ENCODE results near the gene VTI1A.

VTI1A gene

DNA sequence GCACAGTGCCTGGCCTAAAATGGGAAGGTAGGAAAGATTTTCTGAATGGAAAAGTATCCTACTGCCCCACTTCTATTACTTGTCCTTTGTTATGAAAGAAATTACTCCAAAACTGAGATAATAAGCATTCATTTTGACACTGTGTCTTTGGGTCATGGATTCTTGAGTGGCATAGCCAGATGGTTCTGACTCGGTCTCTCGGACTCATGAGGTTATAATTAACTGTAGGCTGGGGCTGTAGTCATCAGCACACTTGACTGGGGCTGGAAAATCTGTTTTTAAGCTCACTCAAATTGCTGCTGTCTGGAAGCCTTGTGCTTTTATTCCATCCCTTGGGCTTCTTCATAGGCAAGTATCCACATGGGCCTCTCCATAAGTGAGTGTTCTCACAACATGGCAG lies 160.5 kb downstream of the VTI1A start:
- DNase-seq (ENCODE audit: insufficient read length) (no peak), FAIRE-seq (no peak)
- TF ChIP-seq POLR2AphosphoS5 (IDR thresholded peaks at IDR 0.05; ENCODE audit: low read depth, low read length): no peak
- TF ChIP-seq TAF1 (IDR thresholded peaks at IDR 0.05; ENCODE audit: borderline replicate concordance, low read depth, low read length): no peak
- TF ChIP-seq POLR2A (IDR thresholded peaks at IDR 0.05; ENCODE audit: low read depth, low read length): no peak

- DNase-seq (ENCODE audit: insufficient read length): no peak
- TF ChIP-seq POLR2A (IDR thresholded peaks at IDR 0.05; ENCODE audit: low read depth, low read length) (no peak), TAF1 (IDR thresholded peaks at IDR 0.05; ENCODE audit: borderline replicate concordance, low read depth, low read length) (no peak), POLR2AphosphoS5 (IDR thresholded peaks at IDR 0.05; ENCODE audit: low read depth, low read length) (no peak)
- no peak for FAIRE-seq
These were observed 166.6 kb downstream of the VTI1A start for GRCh38 chr10:112613620-112614019.

DNA sequence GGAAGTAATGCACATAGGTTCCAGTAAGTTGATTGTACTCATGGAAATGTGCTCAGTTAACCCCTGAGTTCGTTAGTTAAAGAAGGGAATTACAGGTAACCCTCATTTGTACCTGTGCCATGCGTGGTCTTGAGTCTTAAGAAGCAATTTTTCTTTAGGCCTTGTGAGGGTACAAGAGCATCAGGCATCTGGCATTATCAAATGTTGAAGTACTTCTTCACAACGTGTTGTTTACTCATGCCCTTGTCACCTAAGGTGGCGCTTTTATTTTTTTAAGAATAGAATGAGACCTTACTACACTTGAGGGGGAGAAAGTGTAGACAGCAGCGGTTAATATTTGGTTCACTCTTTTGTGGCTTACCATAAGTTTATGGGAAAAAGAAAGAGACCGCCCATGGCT lies 167.1 kb downstream of the VTI1A start:
- TF ChIP-seq TAF1 (IDR thresholded peaks at IDR 0.05; ENCODE audit: borderline replicate concordance, low read depth, low read length): no peak
- no peak for TF ChIP-seq POLR2A (IDR thresholded peaks at IDR 0.05; ENCODE audit: low read depth, low read length)
- no peak for TF ChIP-seq POLR2AphosphoS5 (IDR thresholded peaks at IDR 0.05; ENCODE audit: low read depth, low read length)
- FAIRE-seq: no peak
- no peak for DNase-seq (ENCODE audit: insufficient read length)

DNA sequence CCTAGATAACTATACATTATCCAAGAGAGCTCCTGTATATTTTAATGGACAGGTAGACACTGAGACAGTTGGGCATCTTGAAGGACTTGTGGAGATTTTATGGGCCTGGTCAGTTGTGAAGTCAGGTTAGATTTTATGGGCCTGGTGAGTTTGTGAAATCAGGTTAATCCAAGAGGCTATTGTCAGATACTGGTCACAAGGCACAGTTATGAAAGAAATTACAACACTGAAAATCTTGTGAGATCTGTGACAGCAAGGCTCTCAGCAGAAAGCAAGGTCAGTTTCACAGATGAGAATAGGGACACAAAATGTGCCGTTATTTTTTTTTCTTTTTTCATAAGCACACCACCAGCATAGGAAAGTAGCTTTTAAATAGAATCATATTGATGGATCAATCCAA lies 167.6 kb downstream of the VTI1A start:
- DNase-seq (ENCODE audit: insufficient read length) (no peak), FAIRE-seq (no peak)
- TF ChIP-seq TAF1 (IDR thresholded peaks at IDR 0.05; ENCODE audit: borderline replicate concordance, low read depth, low read length): no peak
- TF ChIP-seq POLR2A (IDR thresholded peaks at IDR 0.05; ENCODE audit: low read depth, low read length): no peak
- TF ChIP-seq POLR2AphosphoS5 (IDR thresholded peaks at IDR 0.05; ENCODE audit: low read depth, low read length): no peak

- FAIRE-seq (no peak), DNase-seq (ENCODE audit: insufficient read length) (no peak)
- TF ChIP-seq TAF1 (IDR thresholded peaks at IDR 0.05; ENCODE audit: borderline replicate concordance, low read depth, low read length) (no peak), POLR2AphosphoS5 (IDR thresholded peaks at IDR 0.05; ENCODE audit: low read depth, low read length) (no peak), POLR2A (IDR thresholded peaks at IDR 0.05; ENCODE audit: low read depth, low read length) (no peak)
These were observed 168.3 kb downstream of the VTI1A start for GRCh38 chr10:112615269-112615668.

DNA sequence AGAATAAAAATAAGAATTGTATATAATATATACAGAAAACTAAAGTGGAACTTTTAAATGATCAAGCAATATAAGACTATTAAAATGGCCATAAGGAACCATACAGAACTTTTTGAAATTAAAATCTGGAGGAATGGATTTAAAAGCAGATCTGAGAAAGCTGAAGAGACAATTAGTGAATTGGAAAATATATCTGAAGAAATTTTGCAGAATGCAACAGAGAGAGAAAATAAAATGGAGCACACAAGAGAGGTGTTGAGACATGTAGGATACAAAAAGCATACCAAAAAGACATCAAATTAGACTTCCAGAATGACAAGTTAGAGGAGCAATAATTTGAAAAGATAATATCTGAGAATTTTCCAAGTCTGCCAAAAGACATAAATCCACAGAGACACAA lies 169.6 kb downstream of the VTI1A start:
- TF ChIP-seq TAF1 (IDR thresholded peaks at IDR 0.05; ENCODE audit: borderline replicate concordance, low read depth, low read length) (no peak), POLR2AphosphoS5 (IDR thresholded peaks at IDR 0.05; ENCODE audit: low read depth, low read length) (no peak), POLR2A (IDR thresholded peaks at IDR 0.05; ENCODE audit: low read depth, low read length) (no peak)
- DNase-seq (ENCODE audit: insufficient read length): no peak
- no peak for FAIRE-seq

- FAIRE-seq (no peak), DNase-seq (ENCODE audit: insufficient read length) (no peak)
- TF ChIP-seq POLR2AphosphoS5 (IDR thresholded peaks at IDR 0.05; ENCODE audit: low read depth, low read length) (no peak), TAF1 (IDR thresholded peaks at IDR 0.05; ENCODE audit: borderline replicate concordance, low read depth, low read length) (no peak), POLR2A (IDR thresholded peaks at IDR 0.05; ENCODE audit: low read depth, low read length) (no peak)
These were observed 171.8 kb downstream of the VTI1A start for GRCh38 chr10:112618814-112619213.

- FAIRE-seq (no peak), DNase-seq (ENCODE audit: insufficient read length) (no peak)
- TF ChIP-seq POLR2AphosphoS5 (IDR thresholded peaks at IDR 0.05; ENCODE audit: low read depth, low read length): no peak
- no peak for TF ChIP-seq POLR2A (IDR thresholded peaks at IDR 0.05; ENCODE audit: low read depth, low read length)
- no peak for TF ChIP-seq TAF1 (IDR thresholded peaks at IDR 0.05; ENCODE audit: borderline replicate concordance, low read depth, low read length)
These were observed 172.5 kb downstream of the VTI1A start for GRCh38 chr10:112619556-112619955.

- FAIRE-seq (no peak), DNase-seq (ENCODE audit: insufficient read length) (no peak)
- TF ChIP-seq POLR2AphosphoS5 (IDR thresholded peaks at IDR 0.05; ENCODE audit: low read depth, low read length) (no peak), TAF1 (IDR thresholded peaks at IDR 0.05; ENCODE audit: borderline replicate concordance, low read depth, low read length) (no peak), POLR2A (IDR thresholded peaks at IDR 0.05; ENCODE audit: low read depth, low read length) (no peak)
These were observed 175.8 kb downstream of the VTI1A start for GRCh38 chr10:112622786-112623185.

- no peak for DNase-seq (ENCODE audit: insufficient read length)
- FAIRE-seq: no peak
- TF ChIP-seq TAF1 (IDR thresholded peaks at IDR 0.05; ENCODE audit: borderline replicate concordance, low read depth, low read length): no peak
- no peak for TF ChIP-seq POLR2A (IDR thresholded peaks at IDR 0.05; ENCODE audit: low read depth, low read length)
- no peak for TF ChIP-seq POLR2AphosphoS5 (IDR thresholded peaks at IDR 0.05; ENCODE audit: low read depth, low read length)
These were observed 177.6 kb downstream of the VTI1A start for GRCh38 chr10:112624546-112625048.

DNA sequence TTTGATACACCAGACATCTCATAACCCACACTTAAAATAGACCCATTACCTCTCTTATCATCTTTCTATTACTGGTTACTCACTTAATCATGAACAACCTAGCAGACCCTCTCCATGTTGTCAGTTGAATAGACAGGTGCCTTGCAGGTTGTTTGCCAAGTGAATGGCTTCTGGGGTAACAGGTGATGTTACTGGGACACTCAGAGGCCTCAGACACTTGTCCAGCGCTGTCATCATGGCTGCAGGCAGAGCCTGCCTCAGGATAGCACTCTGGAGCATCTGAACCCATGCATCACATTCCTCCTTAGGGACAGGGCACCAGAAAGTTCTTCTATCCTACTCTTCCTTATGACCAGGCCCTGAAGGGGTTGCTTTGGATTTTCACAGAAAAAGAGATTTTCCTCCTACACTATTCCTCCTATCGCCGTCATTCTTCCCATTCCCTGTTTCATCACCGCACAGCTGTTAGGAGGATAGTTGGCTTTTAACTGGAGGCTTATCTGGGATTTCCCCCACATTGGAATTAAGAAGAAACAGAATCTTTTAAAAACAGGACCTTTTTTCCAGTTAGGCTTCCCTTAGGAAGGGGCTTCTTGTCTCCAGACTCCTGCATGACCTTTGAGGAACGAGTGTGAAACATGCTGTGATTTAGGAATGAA lies 182.1 kb downstream of the VTI1A start:
- FAIRE-seq (no peak), DNase-seq (ENCODE audit: insufficient read length) (no peak)
- TF ChIP-seq TAF1 (IDR thresholded peaks at IDR 0.05; ENCODE audit: borderline replicate concordance, low read depth, low read length) (no peak), POLR2A (IDR thresholded peaks at IDR 0.05; ENCODE audit: low read depth, low read length) (no peak), POLR2AphosphoS5 (IDR thresholded peaks at IDR 0.05; ENCODE audit: low read depth, low read length) (no peak)

Data from GM12892 (cell line).